GM19372 (cell line): ENCODE results near the gene CSTF3.
"Not testable (repeated sequence)": the region's sequence is repeated elsewhere in the genome, so short reads cannot be mapped to it uniquely, and the experiment has no call there.

ENCODE experiments used
- ATAC-seq: cut with Tn5 transposase; IDR thresholded peaks from one replicate; pipeline ENCODE4 v1.9.1; 2021; ENCODE audit warnings: mild to moderate bottlenecking, low read depth, moderate library complexity; ENCODE audit not compliant: unreplicated experiment

CSTF3 gene

GRCh38 chr11:33162831-33163230, 1.6 kb upstream of the CSTF3 start:
- ATAC-seq: no peak

DNA sequence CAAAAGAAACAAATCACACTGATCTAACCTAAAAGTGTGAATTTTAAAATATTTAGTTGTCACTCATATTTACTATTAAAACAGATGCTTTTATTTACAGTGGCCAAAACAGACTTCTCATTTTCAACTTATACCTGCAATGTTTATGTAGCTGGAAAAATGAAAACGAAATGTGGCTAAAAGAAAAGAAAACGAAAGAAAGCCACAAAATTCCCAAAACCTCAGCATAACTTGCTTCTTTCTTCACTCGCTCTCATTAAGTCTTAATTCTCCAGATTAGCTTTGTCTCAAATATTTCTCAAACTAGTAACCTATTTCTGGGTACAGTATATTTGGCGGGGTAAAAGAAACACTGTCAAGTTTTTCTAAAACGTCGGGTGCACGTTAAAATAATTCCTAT, 693 bp downstream of the CSTF3 start:
- ATAC-seq: no peak

DNA sequence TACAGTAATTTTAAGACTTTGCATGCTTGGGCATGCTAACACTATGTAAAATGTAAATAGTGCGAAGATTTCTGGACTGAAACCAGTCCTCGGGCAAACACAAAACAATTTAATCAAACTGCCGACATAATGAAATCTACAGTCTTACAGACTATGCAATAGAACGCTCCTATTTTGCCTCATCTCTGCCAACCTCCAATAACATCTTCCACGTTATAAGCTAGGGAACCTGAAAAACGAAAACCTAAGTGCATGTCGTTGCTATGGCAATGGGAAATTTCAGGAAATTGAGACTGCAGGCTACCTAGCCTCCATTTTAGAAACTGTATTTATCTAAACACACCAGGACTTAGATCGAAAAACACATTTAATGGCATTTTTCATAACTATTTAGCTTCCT, 1.1 kb downstream of the CSTF3 start:
- ATAC-seq: no peak

GRCh38 chr11:33159378-33159867, 1.9 kb downstream of the CSTF3 start:
- ATAC-seq: not testable (repeated sequence)

- ATAC-seq: no peak
Observed at GRCh38 chr11:33158596-33159275, 2.5 kb downstream of the CSTF3 start.

GRCh38 chr11:33157103-33158027, 3.9 kb downstream of the CSTF3 start:
- no peak for ATAC-seq

DNA sequence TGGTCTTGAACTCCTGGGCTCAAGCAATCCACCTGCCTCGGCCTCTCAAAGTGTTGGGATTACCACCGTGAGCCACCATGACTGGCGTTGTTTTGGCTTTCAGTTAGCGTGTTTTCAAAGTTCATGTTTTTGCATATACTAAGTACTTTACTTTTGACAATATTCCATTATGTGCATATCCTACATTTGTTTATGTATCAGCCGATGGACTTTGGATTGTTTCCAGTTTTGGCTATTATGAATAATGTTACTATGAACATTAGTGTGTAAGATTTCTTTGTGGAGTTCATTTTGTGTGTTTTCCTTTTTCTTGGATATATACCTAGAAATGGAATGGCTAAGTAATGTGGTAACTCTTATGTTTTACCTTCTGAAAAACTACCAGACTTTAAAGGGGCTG, 9.9 kb downstream of the CSTF3 start:
- ATAC-seq: no peak

GRCh38 chr11:33147559-33147958, 13.7 kb downstream of the CSTF3 start:
- no peak for ATAC-seq

DNA sequence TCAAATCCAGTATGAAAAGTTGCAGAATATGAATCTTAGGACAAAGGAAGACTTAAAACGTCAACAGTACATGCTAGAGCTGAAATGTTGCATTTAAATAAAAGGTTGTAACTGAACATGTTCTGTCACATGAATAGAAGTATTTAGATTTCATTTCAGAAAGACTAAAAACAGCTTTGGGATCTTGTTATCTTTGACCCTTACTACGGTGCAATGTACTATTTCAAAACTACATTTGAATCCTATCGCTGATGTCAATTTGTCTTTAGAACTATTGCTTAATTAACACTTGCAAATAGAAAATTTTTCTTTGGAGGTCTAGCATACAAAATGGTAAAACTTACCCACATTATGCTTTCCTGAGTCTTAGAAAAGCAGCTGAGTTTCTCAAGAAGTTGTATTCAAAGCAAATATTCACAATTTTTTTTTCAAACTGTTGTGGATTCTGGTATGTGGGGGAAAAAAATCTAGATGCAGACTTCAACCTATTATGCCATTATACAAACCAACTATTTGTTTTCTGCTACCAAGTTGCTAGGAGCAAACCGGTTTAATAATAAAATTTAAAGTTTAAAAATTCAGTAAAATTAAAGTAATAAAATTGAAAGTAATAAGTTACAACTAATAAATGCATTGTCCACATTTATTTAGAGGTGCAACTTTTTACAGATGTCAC, 25.4 kb downstream of the CSTF3 start:
- no peak for ATAC-seq

DNA sequence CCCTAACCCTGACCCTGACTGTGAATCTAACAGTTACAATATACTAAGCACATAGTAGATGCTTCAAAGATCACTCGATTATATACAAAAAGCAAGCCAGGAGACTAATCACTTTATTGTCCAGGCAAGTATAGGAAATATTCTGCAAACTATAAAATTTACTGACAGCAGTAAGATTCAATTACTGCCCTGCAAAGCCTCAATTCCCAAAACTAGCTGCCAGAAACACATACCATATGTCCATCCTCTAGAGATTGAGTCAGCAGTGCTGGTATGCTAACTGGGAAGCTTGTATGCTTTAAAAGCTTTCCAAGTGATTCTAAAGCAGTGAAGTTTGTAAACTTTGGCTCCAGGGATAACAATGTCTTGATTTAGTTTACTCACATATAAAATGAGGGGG, 26.1 kb downstream of the CSTF3 start:
- no peak for ATAC-seq

GRCh38 chr11:33134276-33134675, 27.0 kb downstream of the CSTF3 start:
- ATAC-seq: no peak

GRCh38 chr11:33133761-33134160, 27.5 kb downstream of the CSTF3 start:
- ATAC-seq: no peak

DNA sequence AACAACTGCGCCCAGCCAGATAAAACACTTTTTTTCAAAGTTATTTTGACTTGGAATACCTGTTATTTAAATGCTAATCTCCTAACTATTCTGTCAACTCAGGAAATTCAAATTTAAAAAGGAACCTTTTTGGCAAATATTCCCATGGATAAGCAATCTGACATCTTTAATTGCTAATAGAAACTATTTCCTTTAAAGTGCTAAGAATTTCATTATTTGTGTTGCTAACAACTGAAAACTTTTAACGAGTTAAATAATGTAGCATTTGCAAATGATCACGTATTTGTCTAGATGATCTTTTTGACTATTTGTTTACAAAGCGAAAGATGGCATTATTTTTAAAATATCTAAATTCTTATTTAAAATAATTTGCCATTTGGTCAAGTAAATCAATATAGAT, 28.8 kb downstream of the CSTF3 start:
- no peak for ATAC-seq

DNA sequence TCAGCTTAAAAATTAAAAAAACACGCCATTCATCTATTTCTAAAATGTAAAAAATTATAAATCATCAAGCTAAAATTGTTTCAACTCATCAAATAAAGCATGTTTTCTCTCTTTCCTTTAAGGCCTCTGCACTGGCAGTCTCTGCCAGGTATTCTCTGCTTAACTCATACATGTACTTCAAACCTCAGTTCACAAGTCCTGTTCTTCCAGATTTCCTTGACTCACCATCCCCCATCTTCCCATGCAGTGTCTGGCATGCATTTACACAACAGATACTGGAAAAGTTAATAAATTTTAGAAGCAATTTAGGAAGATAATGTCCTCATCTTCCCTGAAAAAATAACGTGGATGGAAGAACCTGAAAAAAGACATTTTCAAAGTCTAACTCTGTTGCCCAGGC, 32.5 kb downstream of the CSTF3 start:
- no peak for ATAC-seq

DNA sequence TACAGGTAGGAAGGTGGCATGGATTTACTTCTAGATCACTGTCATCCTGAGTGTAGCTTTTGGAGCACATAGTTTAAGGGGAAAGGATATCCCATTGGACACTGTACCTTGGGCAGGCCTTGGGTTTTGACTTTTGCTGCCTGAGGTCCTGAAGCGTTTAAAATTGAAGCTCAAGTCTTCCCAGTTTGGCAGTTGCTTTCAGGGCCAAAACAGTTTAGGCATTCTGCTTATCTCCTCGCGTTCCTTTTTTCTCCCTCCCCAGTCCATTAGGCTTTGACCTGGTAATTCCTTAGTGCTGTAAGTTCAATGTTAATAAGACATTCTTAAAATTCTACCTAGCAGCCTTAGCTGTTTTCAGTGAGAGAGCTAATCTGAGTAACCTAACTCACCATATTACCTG, 35.7 kb downstream of the CSTF3 start:
- ATAC-seq: no peak

DNA sequence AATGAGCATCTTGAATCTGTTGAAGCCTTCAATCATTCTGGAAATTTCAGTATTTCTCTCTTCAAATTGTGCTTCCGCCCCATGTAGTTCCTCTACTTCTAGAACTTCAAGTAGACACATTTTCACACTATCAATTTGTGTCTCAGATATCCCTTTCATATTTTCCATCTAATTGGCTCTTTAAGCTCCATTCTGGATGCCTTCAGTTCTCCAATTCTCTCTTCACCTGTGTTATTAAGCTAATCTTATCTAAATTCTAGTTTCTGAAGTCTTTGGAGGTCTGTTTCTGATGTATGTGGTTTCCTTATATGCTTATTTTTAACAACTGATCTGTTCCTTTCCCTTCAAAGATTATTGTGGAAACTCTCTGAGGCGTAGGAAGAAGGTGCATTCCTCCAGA, 36.3 kb downstream of the CSTF3 start:
- no peak for ATAC-seq

DNA sequence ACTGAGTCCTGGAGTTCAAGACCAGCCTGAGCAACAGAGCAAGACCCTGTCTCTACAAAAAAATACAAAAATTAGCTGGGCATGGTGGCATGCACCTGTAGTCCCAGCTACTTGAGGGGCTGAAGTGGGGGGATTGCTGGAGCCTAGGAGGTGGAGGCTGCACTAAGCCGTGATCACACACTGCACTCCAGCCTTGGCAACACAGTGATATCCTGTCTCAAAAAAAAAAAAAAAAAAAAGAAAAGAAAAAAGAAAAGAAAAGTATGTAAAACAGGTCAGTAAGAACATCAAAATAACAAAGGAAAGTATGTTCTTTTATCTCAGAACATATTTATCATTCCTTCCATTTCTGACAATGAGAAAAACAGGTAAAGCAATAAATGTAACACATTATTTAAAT, 38.6 kb downstream of the CSTF3 start:
- ATAC-seq: not testable (repeated sequence)

DNA sequence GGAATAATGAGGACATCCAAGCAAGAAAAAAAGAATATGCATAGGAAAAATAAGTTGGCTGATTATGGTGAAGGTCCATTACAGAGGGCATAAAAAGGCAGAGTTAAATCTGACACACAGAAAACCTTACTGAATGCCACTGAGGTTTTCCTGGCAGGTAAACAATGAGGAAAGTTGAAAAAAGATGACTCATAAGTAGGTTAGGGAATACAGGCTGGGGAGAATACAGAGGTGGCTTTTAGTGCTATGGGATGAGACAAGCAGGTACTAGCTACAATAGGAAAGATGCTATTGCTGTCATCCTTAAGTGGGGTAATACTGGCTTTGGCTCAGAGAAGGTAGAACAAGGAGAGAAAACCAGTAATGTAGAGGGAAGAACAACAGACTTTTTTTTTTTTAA, 44.7 kb downstream of the CSTF3 start:
- ATAC-seq: no peak

DNA sequence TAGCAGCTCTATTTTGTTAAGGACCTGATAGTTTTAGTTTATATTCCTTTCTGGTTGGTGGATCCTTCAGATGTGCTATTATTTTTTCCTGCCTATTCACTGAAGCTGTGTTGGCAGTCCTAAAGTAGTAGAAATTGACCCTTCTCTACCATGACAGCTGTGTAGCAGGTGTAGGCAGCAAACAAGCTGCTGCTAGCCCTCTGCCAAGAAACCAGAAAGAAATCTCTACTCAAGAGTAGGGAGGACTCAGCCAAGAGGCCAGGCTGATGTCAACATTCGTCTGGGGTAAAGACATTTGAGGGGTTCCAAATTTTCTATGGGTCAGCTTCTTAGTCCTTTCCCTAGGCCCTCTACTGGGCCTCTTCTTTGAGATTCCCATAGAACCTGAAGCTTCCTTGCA, 51.2 kb downstream of the CSTF3 start:
- ATAC-seq: no peak

GRCh38 chr11:33109294-33109895, 51.9 kb downstream of the CSTF3 start:
- no peak for ATAC-seq

- no peak for ATAC-seq
Observed at GRCh38 chr11:33103836-33104235, 57.4 kb downstream of the CSTF3 start.
